Mucosa of gallbladder (tissue), 1 donor: ENCODE data around the gene FSTL4. TPM values are rescaled to one million over a fixed set of nuclear protein-coding genes. Genes with fewer than 3 reads are reported as not detected.

ENCODE experiments used
- DNase-seq: peaks from one replicate; pipeline ENCODE4 v3.0.0-alpha.2; 2020; ENCODE audit warnings: low spot score
- total RNA-seq: library from RNA; stranded (reverse); gene quantifications from one replicate; pipeline ENCODE4 v1.2.1, GENCODE V29; 2021
- donor health status: DM: no; HTN: no; CAD: no.

Gene FSTL4
- total RNA-seq, 1 donor from 2014 or later, result 0.58 TPM

DNA sequence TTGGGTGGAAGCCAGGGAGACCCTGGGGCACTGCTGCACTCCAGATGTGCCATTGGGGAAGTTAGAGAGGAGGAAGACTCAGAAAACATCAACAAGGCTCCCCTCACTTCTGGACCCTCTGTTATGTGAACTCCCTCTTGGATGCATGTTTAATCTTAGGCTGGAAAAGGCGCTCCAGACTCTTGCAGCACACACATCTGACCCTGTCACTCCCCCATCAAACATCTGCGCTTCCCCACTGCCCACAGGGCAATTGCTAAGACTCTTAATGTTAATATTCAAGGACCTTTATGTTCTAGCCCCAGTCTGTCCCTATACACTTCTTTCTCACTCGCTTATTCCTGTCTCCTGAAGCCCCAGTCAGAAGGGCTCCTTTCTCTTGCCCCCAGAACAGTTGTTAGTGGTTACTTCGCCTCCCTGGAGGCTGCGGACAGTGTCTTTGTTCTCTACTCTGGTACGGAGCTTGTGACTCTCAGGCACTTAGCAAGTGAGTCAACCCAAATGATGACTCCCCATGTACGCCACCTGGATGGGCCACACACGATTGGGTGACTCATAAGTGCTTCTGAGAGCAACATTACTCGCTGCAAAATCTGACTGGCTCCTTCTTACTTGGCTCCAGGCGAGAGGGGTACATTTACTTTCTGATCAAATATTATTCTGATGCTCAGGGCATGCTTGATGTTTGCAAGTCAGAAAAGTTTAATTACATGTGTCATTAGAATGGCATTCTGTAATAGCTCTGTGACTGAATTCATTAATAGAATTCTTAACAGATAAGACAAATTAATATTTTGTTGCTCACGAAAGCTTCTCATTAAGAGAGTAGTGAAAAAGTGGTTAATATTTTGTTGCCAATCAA lies 366.9 kb downstream of the FSTL4 start:
- DNase-seq, result no peak

DNA sequence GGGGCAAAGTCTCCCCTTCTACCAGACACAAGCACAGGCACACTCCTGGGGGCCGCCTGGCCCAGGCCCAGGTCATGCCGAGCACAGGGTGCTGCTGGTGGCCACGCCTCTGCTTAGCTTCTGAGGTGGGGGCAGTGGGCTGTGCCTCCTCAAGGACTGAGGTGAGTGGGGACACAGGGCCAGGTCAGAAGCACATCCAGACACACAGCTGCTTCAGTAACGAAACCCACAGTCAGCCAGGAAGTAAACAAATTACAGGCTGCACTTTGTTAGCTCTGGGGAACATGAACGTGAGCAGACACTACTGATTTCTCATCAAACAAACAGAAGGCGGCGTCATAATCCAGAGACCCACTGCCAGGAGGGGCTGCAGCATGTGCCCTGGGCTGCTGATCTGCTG lies 368.1 kb downstream of the FSTL4 start:
- no peak for DNase-seq

DNA sequence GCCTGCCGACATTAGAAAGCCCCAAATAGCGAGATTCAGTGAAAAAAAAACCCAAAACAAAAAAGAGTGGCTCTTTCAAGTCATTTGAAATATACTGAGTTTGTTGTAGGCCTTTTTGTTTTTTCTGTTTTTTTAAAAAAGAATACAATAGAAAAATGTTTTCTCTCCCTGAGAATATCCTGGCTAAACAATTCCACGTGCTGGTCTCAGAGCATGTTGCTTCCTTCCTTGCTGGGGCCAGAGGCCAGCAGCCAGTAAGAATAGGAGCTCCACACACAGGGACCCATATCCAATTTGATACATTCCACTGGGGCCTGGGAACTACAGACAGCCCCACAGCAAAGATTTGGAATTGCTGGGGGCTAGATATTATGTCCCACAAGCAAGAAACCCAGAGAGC lies 369.1 kb downstream of the FSTL4 start:
- DNase-seq, result no peak

DNA sequence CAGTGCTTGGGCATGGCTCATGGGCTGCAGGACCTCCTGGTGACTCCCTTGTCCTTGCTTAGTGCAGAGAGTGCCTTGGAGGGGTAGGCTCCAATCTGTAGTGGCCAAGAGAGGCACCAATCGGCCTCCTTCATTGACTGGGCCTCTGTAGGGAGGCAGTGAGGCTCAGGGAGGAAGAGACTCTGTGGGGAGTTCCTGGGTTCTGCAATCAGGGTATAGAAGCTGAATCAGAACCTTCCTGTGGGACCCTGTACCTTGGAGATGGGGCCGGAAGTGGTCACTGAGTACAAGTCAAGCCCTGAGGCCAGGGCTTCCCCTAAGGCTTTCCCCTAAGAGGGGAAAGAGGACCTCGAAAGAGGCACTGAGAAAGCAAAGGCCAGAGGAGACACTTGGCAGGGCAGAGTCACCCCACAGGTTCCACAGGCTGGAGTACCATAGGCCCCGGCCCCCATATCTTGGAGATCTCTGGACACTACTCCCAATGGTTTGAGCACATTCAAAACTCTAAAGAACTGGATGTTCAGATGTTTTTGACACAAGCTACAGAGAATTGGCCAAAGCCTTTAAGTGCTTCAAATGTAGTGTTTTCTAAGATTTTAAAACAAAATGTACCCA lies 370.0 kb downstream of the FSTL4 start:
- DNase-seq, result no peak

DNA sequence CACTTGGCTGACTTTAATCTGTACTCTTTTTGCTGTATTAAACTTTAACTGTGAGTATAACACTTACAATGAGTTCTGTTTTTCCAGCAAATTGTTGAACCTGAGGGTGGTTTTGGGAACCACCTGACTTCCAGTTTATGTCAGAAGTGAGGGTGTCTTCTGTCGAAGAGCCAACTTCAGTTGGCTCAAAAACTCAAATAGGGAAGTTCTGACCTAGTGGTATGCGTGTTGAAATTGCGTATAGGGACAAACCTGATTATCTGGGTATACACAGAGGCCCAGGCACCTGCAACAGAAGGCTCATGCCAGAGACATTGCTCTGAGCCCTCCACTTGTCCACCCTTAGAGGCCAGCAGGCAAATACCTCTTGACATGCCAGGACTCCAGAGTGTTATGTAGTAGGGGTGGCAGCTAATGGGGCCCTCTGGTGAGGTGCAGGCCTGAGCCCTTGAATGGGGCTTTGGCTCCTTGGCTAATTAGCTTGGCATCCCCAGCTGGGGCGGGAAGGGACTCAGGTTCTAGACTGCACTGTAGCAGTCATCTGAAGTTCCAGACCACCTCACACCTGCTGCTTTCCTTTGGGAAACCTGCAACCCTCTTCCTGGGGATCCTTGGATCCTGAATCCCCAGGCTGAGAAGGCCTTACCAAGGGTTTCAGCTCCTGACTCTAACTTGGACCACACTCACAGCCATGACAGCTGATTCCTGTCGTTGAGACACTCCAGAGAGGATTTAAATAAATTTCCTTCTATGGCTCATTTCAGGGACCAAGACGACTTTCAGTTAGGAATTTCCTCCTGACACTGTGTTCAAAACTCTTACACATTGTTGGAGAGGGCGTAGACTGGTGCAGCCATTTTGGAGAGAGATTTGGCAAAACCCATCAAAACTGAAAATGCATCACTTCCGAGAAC lies 370.9 kb downstream of the FSTL4 start:
- no peak for DNase-seq

DNA sequence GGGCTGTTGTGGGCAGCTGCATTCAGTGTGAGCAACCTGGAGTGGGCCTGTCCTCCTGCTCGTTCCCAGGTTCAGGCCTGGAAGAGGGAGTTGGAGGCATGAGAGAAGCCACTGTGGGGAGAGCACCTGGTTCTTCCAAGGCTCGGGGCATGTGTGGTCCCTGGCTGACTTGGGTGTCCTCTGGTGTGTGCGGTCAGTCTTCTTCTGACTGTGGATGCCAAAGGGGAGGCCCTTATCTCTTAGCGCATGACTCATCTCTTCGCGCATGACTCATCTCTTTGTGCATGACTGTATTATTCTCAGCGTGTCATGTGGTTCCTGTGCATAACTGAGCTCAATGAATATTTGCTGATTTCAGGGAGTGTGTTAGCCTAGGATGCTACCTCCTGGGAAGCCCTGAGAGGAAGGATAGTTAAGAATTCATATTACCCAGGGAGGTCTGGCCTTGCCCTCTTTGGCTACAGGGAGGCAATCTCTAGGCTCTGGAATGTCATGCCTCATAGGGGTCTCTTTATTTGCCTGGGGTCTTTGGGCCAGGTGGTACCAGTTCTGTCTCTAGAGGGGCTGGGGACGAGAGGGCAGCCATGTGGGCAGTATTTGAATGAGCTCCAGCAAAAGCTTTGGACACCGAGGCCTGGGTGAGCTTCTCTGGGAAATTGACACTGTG lies 371.8 kb downstream of the FSTL4 start:
- peak; percentile 88 for DNase-seq

DNA sequence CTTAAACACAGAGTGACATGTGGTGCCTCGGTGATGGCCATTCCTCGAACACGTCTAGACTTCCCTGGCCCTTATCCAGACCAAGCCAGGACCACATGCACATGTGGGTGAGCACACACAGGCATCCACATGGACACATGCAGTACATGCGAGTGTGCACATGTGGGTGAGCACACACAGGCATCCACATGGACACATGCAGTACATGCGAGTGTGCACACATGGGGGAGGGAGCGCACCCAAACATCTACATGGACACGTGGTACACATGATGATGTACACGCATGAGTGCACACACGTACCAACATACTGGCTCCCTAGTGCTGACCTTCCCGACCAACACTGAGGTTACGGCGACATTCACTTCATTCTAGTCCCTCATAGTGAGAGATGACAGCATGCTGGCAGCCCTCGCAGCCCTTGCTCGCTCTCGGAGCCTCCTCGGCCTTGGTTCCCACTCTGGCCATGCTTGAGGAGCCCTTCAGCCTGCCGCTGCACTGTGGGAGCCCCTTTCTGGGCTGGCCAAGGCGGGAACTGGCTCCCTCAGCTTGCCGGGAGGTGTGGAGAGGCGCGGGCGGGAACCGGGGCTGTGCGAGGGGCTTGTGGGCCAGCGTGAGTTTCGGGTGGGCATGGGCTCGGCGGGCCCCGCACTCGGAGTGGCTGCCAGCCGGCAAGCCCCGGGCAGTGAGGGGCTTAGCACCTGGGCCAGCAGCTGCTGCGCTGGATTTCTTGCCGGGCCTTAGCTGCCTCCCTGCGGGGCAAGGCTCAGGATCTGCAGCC lies 373.7 kb downstream of the FSTL4 start:
- no peak for DNase-seq

DNA sequence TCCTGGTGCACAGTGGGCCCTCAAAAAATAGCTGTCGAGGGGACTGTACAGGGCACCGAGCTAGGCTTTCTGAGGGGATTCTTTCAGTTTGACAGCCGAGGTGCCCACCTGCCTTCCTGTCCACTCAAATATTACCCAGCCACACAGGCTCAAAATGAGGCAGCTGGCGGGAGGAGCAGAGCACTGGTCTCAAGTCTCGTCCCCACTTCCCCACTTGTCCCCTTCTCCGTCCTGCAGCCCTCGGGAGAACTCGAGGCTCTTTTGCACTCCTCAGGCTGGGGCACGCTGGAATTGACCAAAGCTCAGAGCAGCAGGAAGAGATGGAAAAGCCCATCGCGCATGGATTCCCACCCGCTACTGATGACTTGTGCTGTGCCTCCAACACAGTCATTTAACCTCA lies 375.4 kb downstream of the FSTL4 start:
- no peak for DNase-seq

DNA sequence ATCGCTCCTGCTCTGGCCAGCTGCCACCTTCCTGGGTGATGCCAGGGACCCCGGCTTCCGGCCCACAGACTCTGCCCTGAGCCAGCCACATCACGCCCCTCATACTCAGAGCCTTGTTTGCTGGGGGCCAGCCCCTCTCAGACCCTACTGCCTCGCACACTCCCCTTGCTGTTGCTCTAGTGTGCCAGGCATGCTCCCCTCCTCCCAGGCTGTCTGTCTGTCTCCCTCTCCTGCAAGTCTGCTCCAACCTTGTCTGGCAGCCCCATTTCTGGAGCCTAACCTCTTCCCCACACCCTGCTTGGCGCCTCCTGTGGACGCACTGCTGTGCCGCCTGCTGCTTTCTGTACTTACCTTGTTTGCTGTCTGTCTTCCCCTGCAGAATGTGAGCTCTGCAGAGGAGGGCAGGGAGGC lies 375.8 kb downstream of the FSTL4 start:
- no peak for DNase-seq

DNA sequence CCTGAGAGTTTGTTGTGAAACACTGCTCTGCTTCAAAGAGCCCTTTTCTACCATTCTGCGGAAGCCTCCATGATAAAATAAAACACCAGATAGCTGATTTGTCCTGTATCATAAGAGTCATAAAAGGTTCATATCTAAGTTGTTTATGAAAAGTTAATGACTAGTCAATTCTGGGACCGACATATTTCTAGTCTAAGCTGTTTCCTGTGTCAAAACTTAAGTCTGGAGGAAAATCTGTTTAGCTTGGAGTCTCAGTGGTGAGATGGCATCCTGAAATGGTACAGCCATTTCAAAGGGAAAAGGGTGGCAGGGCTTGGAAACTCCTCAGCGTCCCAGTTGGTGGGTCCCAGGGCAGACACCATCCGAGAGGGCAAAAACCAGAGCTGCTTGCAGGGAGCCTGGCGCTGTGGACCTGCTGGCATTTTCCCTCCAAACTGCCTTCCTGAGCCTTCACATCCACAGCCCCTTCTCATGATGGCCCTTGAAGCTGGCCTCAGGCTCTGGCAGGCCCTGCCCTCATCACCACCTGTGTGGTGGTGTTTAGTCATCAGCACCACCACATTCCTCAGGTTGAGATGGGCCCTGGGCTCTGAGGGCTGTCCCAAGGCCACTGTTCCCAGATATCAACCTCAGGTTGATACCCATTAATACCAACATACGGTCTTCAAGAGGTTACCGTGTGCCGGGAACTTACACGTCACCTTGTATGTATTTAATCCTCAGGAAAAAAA lies 376.5 kb downstream of the FSTL4 start:
- DNase-seq, result no peak

DNA sequence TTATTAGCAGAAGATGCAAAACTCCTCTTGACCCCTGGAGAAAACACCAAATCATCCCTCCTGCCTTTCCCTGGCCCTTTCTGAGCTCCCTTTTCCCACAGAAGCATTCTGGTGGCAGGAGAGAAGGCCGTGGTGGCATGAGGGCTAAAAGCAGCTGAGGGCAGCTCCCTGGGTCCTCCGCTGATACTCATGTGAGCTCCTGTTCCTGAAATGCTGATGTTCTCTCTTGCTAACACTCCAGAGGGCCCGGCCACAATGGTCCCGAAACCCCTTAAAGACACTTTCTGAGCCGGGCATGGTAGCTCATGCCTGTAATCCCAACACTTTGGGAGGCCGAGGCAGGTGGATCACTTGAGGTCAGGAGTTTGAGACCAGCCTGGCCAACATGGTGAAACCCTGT lies 377.4 kb downstream of the FSTL4 start:
- DNase-seq, result no peak

DNA sequence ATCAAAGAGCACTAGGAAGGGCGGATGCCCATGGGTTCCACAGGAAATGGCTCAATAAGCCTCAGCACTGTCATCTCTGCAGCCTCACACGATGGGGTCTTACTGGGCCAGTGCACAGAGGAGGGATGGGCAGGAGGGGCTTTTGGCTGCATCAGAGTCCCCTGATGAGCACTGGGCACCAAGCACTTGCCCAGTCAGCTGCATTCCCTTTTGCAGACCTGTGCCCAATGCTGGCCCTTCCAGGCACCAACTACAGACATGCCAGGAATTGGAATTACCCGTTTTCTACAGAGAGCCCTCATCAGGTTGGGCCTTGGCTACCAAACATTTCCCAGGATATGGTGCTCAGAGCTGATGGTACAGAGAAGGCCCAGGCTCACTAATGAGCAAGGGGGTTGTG lies 378.1 kb downstream of the FSTL4 start:
- no peak for DNase-seq

DNA sequence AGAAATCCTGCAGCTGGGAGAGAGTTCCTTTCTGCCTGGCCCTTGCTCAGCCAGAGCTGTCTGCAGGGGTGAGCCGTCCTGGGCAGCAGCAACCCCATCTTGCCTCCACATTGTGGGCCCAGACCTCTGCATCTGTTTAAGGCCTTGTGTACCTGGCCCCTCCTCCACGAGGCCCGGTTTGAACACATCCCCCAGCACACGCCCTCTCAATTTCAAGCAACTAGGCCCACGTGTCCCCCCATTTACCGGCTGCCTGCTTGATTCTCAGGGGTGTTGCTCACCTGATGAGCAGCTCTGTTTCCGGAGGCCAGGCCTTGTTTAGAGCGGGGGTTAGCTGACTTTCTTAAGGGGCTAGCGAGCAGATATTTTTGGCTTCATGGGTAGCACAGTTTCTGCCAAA lies 378.7 kb downstream of the FSTL4 start:
- no peak for DNase-seq

DNA sequence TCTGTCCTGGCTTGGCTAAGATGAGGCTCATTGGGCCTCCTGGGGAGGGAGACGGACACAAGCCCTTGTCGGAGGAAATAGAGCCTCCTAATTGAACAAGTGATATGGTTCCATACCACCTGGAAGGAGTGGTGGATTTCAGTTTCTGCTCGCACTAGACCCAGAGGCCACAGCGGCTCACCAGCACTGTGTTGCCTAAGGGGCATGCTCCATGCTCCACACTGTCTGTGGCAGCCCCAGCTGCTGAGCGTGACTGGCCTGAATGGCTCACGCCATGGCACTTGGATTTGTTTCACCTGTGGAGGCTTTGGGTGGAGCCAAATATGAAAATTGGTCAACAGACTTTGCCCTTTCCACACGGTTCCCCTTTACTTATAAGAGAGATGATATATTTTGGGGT lies 379.4 kb downstream of the FSTL4 start:
- DNase-seq, result no peak

DNA sequence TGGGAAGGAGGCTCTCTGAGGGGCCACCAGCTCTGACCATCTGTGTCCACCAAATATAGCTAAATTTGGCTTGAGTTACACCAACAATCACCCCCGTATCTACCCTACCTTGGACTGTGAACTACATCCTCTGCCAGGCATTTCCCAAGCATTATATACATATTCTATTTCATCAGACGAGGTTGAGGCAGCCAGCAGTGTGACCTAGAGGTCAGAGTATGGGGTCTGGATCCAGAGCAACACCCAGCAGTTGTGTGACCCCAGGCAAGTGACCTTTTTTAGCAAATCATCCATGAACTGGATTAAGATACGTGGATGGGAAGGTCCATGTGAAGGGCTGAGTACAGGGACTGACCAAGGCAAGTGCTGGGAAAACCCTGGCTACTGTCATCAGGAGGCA lies 379.9 kb downstream of the FSTL4 start:
- no peak for DNase-seq

DNA sequence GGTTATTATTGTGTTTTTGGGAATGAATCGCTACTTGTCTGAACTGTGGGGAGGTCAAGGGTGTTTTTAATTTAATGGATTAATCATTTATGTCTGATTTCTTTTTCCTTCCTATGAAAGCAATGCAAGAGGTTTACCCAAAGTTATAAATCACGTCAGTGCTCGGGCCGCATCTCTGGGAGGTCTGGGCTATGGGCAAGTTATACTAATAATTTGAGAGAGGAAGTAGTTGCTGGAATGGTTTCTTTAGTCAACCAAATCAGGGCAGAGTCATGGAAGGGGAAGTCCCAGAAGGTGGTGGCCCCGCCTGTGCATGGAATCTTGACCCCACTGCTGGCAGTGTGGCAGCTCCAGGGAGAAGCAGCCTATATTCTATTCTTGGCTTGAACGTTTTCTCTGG lies 380.3 kb downstream of the FSTL4 start:
- DNase-seq, result peak; percentile 35

DNA sequence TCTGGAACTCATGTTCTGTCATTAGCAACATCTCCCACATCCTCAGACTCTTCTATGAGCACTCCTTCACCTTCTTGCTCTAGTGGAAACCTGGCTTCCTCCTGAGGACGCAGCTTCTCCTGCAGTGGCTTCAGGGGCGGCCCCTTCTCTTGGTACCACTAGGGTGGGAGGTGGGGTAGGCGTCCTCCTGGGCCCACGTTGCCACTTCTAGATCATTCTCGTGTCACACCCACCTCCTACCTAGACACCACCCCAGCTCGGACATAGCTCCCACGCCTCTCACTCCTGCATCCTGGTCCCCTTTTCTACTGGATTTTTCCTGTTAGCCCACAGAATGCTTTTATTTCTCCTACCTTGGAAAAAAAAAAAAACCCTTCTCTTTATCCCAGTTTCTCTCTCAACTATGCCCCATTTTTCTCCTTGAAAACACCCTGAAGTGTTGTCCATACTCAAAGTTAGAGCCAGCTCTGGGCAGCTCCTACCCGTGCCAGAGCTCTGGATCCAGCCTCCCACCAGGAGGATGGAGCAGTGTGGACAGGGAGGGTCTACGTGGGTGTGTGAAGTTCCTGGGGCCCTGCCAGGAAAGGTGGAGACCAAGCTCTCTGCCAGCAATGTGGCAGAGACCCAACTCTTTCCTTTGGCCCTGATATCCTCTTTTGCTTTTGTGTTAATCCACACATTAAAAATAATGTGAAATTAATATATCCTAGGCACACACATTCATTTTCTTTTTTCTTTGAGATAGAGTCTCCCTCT lies 381.3 kb downstream of the FSTL4 start:
- no peak for DNase-seq

DNA sequence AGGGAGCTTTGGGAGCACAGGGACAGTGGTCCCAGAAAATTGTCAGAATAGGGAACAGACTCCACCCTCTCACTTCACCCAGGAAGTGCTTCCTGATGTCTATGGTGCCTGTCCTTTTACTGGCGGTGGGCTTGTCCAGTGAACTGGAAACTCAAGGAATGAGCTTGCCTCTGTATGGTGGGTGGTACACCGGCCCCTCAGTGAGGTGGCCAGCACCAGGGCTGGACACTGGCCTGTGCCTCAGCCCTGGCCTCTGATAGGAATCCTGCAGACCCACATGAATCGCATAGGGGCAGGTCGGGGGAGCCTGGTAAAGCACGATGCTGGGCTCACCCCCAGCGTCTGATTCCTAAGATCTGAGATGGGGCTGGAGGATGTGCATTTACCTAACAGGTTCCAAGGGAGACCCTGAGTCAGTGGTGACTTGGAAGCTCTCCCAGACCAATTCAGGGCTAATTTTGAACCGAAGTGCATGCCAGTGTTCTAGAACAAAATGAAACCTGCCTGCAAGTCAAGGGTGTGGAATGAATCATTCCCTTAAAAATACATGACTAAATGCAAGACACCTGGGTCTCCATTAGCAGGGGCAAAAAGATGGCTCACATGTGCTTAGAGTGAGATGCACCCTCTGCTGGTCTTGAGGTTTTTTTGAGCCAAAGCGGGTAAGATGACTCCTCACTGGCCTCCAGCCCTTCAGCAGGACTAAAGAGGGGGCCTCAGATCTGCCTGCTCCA lies 382.2 kb downstream of the FSTL4 start:
- no peak for DNase-seq

DNA sequence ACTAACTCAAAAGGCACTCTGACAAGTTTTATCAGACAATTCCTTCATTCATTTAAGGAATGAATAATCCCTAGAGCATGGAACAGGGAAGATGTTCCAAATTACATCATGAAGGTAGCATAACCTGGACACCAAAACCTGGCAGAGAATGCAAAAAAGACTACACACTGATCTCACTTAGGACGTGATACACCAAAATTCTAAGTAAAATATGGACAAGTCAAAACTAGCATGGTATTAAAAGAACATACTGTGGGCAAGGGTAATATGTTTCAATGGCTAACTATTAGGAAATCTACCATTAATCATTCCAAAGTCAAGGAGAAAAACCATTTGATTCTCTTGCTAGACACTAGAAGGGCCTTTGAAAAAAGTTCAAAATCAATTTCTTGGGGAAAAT lies 384.0 kb downstream of the FSTL4 start:
- no peak for DNase-seq
